Measurements from ENCODE around the gene CHFR. TPM values are rescaled to one million over a fixed set of nuclear protein-coding genes. Genes with fewer than 3 reads are reported as not detected.
"Not testable (repeated sequence)": the region's sequence is repeated elsewhere in the genome, so short reads cannot be mapped to it uniquely, and the experiment has no call there.

CHFR gene
- total RNA-seq, 1 experiment from 2014 or later: 33.1 TPM

GRCh38 chr12:132839558-132840235, 47.7 kb downstream of the CHFR start:
- DNase-seq (ENCODE audit: low read depth): no peak

- DNase-seq (ENCODE audit: low read depth): no peak
These were observed 48.9 kb downstream of the CHFR start for GRCh38 chr12:132838410-132839080.

- DNase-seq (ENCODE audit: low read depth): no peak
These were observed 49.6 kb downstream of the CHFR start for GRCh38 chr12:132837693-132838409.

DNA sequence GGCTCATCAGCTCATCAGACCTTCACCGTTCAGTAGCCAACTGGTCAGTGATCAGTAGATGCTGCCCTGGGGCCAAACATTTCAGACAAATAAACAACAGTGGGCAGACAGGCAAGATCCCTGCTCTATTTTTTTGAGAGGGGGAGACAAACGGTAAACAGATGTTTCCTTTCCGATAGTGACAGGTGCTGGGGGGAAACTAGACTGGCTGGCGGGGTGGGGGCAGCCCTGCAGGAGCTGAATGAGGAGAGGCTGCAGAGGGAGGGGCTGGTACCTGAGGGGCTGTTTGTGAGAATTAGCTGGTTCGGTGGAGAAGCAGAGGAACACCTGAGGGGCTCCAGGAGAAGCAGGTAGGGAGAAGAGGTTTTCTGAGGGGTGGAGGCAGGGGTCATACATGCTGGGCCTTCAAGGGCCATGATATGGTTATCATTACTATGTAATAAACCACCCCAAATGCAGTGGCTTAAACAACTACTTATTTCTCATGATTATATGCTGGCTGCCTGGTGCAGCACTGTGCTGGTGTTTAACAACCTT, 50.5 kb downstream of the CHFR start:
- DNase-seq (ENCODE audit: low read depth): no peak

DNA sequence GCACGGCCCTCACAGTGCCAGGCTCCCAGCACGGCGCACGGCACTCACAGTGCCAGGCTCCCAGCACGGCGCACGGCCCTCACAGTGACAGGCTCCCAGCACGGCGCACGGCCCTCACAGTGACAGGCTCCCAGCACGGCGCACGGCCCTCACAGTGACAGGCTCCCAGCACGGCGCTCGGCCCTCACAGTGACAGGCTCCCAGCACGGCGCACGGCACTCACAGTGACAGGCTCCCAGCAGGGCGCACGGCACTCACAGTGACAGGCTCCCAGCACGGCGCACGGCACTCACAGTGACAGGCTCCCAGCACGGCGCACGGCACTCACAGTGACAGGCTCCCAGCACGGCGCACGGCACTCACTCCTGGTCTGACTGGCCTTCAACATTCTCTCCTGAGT, 51.2 kb downstream of the CHFR start:
- not testable (repeated sequence) for DNase-seq (ENCODE audit: low read depth)

GRCh38 chr12:132835076-132836025, 52.1 kb downstream of the CHFR start:
- no peak for DNase-seq (ENCODE audit: low read depth)

- no peak for DNase-seq (ENCODE audit: low read depth)
These were observed 53.2 kb downstream of the CHFR start for GRCh38 chr12:132834181-132834711.

GRCh38 chr12:132833341-132833740, 54.1 kb downstream of the CHFR start:
- DNase-seq (ENCODE audit: low read depth): no peak

GRCh38 chr12:132831771-132832170, 55.6 kb downstream of the CHFR start:
- no peak for DNase-seq (ENCODE audit: low read depth)

- DNase-seq (ENCODE audit: low read depth): peak; percentile 89
These were observed 58.5 kb downstream of the CHFR start, which contains the start of gene GOLGA3 for GRCh38 chr12:132828706-132829534. Gene GOLGA3, minus strand, starts transcription at chr12:132828869. Its CDS starts 6,741 bp downstream, at chr12:132822128.

DNA sequence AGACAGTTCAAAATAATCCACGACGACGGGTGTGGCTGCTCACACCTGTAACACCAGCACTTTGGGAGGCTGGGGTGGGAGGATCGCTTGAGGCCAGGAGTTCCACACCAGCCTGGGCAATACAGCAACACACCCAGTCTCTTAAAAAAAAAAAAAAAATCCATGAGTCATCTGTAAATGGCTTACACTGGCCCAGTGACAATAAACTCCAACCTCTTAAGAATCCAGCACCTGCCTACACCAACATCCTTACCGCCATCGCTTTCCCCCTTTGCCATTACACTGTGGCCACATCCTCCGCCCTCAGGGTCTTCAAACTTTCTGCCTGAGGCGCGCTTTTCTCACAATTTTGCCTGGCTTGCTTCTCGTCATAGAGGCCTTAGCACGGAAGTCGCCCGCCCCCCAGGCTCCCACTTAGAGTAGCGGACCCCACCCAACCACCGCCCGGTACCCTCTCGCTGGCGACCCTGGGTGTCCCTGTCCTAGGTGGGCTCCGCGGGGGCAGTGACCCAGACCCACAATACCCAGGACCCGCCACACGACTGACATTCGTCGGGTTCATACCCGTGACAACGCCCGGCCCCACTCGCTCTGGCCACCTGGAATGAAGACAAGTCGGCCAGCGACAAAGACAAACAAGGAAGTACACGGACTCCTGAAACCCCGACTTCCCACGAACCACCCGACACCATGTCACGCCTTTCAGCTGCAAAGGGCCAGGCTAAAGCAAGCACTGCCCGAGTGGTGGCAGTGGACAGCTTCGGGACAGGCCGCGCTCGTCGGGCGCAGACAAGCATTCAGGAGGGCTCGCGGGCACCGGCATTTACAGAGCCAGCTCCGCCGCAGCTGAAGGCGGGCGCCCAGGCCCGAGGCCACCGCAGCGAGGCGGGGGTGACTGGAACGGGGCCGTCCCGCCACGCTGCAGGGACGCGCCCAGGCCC, 59.4 kb downstream of the CHFR start:
- peak; percentile 76 for DNase-seq (ENCODE audit: low read depth)

DNA sequence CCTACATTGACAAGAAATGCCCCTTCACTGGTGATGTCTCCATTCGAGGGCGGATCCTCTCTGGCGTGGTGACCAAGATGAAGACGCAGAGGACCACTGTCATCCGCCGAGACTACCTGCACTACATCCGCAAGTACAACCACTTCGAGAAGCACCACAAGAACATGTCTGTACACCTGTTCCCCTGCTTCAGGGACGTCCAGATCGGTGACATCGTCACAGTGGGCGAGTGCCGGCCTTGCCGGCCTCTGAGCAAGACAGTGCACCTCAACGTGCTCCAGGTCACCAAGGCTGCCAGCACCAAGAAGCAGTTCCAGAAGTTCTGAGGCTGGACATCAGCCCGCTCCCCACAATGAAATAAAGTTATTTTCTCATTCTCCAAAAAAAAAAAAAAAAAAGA, 61.5 kb downstream of the CHFR start:
- DNase-seq (ENCODE audit: low read depth): no peak

GRCh38 chr12:132825089-132825488, 62.3 kb downstream of the CHFR start:
- no peak for DNase-seq (ENCODE audit: low read depth)

- DNase-seq (ENCODE audit: low read depth): no peak
These were observed 63.4 kb downstream of the CHFR start for GRCh38 chr12:132824053-132824452.

DNA sequence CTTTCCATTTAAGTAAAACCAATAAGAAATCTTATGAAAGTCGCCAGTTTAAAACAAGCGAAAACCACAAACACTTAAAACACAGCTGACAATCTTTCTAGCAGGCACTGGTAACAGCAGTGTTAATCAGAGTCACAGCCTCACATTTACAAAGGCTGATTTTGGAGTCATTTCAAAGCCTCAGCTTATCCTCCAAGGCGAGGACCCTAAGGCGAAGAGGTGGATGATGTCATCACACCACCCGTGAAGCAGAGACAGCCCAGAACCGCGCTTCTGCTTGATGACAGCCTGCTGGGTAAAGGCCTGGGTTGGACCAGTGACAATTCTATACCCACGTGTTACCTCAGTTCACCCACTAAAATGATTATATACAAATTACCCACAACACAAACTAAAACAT, 68.8 kb downstream of the CHFR start:
- no peak for DNase-seq (ENCODE audit: low read depth)

GRCh38 chr12:132814232-132814631, 73.2 kb downstream of the CHFR start:
- no peak for DNase-seq (ENCODE audit: low read depth)

- peak; percentile 10 for DNase-seq (ENCODE audit: low read depth)
These were observed 74.0 kb downstream of the CHFR start for GRCh38 chr12:132813443-132813842.

- DNase-seq (ENCODE audit: low read depth): peak; percentile 86
These were observed 74.6 kb downstream of the CHFR start for GRCh38 chr12:132812631-132813305.
